Fibroblast of pulmonary artery (primary cell): ENCODE measurements around the gene COL5A1.

Source experiments
- DNase-seq: peaks from one replicate; pipeline ENCODE4 v3.0.0-alpha.2; 2010; ENCODE audit warnings: low read depth
- H3K4me3 ChIP-seq: replicated peaks from 2 replicates; pipeline ENCODE4 v1.5.1; 2011; ENCODE audit warnings: low read depth, mild to moderate bottlenecking, control low read depth, low read length, moderate library complexity
- TF ChIP-seq, protein P1 (sequence below): IDR thresholded peaks from 2 replicates; pipeline ENCODE4 v1.5.1; 2011; ENCODE audit warnings: mild to moderate bottlenecking, control low read depth, low read length, inconsistent platforms; ENCODE audit errors: missing control alignments

Gene COL5A1

DNA sequence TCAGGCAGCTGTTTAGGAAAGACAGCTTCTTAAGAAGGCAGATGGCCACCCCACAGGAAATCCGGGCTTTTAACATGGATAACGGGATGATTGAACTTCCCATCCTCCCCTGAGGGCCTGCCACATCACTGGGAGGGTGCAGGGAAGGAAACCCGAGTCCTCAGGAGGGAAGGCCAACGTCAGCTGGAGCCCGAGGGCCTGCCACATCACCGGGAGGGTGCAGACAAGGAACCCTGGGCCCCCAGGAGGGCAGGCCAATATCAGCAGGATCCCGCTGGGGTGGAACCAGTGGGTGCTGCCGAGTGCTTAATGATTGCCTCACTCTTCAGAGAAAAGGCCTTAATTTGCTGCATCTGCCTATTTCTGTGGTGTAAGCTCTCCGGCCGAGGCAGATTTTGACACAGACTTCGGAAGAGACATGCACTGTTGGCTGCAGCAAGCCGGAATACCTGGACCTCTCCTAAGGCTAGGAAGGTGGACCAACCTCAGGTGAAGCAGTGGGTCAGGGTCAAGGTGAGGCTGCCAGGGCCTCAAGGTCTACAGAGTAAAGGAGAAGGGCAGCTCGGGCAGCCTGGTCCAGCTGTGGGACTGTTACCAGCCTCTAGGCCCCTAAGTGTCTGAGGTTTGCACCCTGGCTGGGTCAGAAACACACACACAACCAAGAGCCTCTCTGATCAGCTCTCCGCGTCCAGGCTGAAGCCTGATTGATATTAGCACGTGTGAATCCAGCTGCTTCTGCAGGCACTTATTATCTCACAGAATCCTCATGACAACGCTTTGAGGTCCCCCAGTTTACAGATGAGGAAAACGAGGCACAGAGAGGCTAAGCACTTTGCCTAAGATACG lies 14.8 kb upstream of the COL5A1 start:
- no peak overlapping the region for H3K4me3 ChIP-seq
- TF ChIP-seq, protein P1, sequence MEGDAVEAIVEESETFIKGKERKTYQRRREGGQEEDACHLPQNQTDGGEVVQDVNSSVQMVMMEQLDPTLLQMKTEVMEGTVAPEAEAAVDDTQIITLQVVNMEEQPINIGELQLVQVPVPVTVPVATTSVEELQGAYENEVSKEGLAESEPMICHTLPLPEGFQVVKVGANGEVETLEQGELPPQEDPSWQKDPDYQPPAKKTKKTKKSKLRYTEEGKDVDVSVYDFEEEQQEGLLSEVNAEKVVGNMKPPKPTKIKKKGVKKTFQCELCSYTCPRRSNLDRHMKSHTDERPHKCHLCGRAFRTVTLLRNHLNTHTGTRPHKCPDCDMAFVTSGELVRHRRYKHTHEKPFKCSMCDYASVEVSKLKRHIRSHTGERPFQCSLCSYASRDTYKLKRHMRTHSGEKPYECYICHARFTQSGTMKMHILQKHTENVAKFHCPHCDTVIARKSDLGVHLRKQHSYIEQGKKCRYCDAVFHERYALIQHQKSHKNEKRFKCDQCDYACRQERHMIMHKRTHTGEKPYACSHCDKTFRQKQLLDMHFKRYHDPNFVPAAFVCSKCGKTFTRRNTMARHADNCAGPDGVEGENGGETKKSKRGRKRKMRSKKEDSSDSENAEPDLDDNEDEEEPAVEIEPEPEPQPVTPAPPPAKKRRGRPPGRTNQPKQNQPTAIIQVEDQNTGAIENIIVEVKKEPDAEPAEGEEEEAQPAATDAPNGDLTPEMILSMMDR: no peak
- peak; percentile 48 for DNase-seq

DNA sequence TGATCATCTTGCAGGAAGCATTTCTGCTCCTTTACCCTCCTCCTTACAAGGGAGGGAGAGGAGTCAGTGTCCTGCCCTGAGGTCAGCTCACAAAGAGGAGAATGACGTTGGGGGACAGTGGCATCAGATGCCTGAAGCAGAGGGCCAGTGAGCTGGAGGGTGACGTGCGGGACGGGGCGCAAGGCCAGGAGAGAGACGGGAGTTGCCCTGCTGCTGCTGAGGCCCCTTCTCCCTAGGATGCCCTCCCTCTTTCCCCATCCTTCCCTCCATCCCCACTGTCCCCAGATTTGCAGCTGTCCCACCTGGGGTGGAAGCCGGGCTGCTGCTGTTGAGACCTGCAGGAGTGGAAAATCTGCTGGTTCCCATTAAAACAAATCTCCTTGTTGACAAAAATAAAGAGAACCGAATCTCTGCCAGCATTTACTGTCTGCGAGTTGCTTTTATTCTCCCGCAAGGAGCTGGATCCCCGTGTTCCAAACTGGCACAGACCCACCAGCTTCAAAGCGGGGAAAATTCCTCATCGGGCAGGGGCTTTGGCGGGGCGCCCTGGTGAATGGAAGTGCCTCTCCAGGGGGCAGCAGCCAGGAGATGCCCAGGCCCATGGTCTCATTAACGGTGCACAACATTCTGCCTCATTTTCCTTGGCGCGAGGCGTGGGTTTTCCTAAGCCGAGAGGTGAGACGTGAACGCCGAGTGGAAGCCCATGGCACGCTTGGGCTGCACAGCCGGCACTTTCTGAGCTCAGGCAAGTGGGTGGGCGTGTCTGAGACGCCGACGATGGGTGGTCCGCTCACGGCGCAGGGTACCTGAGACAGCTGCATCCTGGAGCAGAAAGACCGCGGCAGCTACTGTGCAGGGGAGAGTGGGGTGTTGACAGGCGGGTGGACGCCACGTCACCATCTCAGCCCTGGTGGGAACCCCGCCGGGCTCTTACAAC lies 13.9 kb upstream of the COL5A1 start:
- TF ChIP-seq, protein P1: no peak
- no peak for DNase-seq
- H3K4me3 ChIP-seq: no peak overlapping the region

DNA sequence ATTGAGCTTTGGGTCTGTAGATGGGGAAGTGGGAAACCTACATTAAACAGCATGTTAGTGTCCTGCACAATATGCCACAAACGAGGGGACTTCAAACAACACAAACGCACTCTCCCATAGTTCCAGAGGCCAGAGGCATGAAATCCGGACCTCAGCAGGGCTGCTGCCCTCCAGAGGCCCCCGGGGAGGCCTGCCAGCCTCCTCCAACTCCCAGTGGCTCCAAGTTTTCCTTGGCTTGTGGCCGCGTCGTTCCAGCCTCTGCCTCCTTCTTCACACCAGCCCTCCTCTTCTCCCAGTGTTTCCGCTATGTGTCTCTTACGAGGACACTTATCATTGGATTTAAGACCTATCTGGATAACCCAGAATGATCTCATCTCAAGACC lies 13.3 kb upstream of the COL5A1 start:
- no peak overlapping the region for H3K4me3 ChIP-seq
- TF ChIP-seq, protein P1: no peak
- DNase-seq: no peak

DNA sequence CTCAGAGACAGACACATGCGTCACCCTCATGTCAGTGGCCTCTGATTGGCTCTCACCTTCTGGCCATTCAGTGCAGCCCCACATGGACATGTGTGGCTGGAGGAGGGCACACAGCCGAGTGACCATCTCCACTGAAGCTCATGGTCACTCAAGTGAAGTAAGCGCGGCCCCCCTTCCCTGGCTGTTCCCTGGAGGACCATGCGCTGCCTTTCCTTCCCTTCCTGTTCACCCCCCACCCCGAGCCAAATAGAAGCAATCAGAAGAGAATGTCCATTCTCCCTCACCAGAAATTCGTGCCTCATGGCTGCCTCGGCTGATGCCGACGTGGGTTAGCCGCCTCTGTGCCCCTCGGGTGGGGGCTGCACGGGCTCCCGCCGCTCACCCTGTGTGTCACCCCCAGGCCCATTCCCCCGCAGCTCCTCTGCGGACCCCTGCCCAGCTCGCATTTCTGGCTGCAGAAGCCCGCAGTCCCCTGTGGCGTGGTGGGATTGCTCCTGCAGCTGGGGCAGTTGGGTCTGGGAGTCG lies 12.5 kb upstream of the COL5A1 start:
- no peak overlapping the region for H3K4me3 ChIP-seq
- TF ChIP-seq, protein P1: no peak
- DNase-seq: no peak

DNA sequence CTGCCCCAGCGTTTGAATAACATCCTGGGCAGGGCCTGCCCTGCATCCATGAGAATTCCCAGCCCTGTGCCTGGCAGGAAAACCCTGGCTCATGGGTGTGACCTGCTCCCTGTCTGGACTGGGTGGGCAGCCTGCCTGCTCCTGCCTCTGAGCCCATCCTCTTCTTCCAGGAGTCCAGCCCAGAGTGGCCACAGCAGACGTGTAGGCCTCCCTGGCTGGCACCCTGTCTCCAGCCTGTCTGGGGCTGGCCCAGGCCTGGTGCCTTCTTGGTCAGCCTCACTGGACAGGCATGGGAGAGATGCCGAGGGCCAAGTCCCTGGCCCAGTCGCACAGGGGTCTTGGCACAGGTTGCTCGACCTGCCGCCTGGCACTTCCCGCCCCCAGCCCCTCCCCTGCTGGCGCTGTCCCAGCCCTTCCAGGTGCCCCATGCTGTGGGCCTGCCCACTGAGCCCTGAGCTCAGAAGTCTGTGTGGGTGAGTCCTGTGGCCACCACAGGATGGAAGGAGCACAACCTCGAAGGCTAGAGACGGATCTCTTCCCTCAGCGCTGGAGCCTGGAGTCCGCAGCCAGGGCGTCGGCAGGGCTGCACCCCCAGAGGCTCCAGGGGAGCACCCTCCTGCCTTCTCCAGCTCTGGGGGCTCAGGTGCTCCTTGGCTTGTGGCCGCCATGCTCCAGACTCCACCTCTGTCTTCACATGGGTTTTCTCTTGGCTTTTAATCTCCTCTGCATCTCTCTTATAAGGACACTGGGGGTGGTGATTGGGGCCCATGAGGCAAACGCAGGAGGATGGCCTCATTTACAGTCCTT lies 11.8 kb upstream of the COL5A1 start:
- DNase-seq: no peak
- TF ChIP-seq, protein P1: no peak
- H3K4me3 ChIP-seq: no peak overlapping the region

DNA sequence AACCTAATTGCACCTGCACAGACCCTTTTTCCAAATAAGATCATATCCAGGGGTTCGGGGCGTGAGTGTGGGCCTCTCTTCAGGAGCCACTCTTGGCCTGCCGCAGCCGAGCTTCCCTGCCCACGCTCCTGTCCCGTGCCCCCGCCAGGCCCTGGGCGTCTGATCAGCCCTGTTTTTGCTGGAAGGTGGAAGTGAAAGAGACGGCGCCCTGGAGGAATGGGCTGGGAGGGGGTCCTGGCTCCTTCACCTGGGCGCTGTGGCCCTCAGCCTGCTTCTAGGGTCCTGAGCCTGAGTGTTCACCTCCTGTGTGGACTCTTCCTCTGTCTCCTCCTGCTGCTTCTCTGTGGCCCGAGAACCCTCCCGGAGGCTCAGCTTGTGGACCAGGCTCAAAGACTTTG lies 11.2 kb upstream of the COL5A1 start:
- TF ChIP-seq, protein P1: no peak
- DNase-seq: no peak
- no peak overlapping the region for H3K4me3 ChIP-seq
